Activated CD8-positive, alpha-beta memory T cell treated with anti-CD3 and anti-CD28 coated beads, Interleukin-2, amount 50 U/mL, for 1 hour (primary cell): ENCODE data around the gene CALCA.
"Not testable (repeated sequence)": the region's sequence is repeated elsewhere in the genome, so short reads cannot be mapped to it uniquely, and the experiment has no call there.

Experiments
- DNase-seq: peaks from one replicate; pipeline ENCODE4 v3.0.0-alpha.2; 2020; ENCODE audit errors: extremely low read depth

The CALCA gene, protein sequence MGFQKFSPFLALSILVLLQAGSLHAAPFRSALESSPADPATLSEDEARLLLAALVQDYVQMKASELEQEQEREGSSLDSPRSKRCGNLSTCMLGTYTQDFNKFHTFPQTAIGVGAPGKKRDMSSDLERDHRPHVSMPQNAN

DNA sequence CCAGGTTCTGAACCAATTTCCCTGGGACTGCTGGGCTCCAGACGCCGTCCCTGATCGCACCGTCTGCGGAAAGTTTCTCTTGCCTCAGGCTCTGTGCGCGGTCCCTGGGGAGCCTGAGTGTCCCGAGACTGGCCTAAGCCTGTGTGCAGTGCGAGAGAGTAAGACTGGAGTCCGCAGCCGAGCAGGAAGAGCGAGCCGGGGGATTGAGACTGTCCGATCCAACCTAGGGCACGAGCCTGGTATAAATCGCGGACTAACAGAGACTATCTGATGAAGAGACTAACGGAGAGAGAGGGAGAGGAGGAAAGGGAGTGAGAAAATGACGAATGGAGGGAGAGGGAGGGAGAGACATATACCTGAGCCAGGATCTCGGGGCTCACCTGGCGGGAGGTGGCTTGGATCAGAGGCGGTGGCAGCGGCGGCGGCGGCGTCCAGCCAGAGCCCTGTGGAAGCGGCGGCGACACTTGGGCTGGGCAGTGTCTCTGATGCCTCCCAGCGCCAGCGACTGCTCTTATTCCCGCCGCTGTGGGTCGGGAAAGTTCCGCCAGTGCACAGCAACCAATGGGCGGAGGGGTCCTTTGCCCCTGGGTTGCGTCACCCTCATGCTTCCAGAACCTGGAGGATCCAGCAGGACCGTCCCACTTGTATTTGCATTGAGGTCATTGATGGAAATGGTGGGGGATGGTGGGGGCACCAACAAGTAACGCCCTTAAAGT, at the start of gene CALCA:
Gene CALCA (minus strand): TSS at position 487 of the 716 bp plus-strand sequence. CDS start 1,159 bp downstream, outside the sequence.
- DNase-seq = no peak

DNA sequence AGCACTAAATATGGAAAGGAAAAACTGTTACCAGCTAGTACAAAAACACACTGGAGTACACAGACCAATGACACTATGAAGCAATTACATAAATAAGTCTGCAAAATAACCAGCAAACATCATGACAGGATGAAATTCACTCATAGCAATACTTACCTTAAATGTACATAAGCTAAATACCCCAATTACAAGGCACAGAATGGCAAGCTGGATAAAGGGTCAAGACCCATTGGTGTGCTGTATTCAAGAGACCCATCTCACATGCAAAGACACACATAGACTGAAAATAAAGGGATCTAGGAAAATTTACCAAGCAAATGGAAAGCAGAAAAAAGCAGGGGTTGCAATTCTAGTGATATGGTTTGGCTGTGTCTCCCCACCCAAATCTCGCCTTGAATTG, 44.0 kb upstream of the CALCA start:
- DNase-seq = no peak

DNA sequence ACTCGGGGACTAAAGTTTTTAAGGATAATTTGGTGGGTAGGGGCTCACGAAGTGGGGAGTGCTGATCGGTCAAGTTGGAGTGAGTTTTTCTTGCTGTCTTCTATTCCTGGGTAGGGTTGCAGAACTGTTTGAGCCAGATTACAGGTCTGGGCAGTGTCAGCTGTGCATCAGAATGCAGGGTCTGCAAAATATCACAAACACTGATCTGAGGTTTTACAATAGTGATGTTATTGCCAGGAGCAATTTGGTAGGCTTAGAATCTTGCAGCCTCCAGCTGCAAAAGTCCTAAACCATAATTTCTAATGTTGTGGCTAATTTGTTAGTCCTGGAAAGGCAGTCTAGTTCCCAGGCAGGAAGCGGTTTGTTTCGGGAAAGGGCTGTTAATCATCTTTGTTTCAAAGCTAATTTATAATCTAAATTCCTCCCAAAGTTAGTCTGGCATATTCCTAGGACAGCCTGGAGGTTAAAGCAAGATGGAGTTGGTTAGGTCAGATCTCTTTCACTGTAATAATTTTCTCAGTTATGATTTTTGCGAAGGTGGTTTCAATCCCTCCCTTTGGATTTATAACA, 39.7 kb upstream of the CALCA start:
- no peak for DNase-seq

DNA sequence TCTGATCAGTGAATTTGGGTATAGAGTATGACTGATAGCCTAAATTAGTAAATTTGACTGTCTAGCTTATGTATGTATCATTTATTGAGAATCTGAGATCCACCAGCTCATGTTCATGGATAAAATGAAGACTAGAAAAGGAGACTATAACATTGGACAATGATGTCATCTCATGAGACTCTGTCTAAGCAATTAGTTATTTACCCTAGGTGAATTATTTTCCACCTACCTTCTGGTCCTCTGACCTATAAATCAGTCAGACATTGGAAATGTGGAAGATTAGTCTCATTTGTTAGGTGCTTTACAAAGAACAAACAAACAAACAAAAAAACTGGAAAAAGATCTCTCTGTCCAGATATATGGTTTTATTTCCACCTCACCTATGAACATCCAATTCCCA, 38.7 kb upstream of the CALCA start:
- DNase-seq = no peak

DNA sequence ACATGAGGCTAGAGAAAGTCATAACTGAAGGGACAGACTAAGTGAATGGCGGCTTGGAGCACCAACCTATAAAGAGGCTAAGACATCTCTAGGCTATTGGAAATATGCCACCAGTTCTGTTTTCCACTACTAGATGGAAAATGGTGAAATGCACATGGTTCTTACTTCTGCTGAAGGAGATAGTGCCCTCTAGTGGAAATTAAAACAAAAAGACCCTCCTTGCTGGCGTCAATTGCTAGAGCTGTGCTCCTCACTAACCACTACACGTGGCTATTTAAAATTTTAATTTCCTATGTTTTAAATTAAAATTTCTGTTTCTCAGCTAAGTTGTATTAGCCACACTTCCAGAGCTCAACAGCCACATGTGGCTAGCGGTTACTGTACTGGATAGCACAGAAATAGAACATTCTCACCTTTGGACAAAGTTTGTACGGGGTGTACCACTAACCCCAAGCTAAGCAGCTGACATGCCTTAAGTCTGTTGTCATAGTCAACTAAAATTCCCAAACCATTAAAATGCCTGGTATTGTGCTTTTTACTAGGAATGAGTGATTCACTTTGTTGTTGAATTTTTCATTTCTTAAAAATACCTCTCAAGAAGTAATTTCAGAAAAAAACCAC, 34.1 kb upstream of the CALCA start:
- DNase-seq = no peak

DNA sequence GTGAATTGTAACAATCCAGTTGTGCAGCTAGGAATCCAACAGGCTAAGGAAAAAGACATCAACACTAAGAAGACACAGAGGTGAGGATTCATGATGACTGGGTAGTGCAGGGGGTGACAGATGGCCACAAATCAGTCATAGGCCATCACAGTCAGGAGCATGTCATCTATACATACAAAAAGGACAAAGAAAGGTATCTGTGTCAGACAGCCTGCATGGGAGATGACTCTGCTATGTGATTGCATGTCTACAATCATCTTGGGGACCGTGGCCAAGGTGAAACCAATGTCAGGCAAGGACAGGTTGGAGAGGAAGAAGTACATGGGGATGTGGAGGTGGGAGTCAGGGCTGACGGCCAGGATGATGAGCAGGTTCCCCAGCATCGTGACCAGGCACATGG, 16.0 kb upstream of the CALCA start:
- not testable (repeated sequence) for DNase-seq

DNA sequence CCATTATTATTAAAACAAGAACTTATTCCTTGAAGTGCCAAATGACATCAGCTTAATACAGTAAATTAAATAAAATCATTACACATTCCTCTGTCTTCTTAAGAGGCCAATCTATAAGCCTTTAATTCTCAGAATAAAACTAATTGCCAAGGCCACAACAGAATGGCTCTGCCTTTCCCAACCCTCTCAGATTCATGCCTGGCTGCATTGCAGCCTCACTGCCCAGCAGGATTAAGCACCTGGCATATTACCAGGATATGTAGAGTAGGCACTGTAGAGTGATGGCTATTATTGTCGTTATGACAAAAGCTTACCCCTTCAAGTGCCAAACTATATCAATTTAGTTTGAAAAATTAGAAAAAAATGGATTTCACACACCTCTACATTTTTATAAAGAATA, 9.4 kb upstream of the CALCA start:
- no peak for DNase-seq

DNA sequence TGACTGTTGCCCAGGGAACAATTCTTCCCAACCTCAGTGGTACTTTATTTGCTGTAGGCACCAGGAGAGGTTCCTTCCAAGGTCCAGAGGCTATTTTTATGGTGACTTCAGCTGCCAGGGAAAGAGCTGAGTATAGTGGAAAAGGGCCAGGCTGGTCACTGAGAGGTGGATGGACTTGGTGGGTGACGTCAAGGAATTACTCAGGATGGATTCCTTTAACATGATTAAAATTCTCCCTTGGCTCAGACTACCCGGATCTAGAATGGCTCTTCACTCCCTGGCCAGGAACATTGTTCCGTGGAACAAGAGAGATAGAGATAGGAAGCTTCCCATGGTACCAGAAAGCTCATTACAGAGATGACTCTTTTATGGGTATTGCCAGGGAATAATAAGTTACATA, 8.7 kb upstream of the CALCA start:
- no peak for DNase-seq

DNA sequence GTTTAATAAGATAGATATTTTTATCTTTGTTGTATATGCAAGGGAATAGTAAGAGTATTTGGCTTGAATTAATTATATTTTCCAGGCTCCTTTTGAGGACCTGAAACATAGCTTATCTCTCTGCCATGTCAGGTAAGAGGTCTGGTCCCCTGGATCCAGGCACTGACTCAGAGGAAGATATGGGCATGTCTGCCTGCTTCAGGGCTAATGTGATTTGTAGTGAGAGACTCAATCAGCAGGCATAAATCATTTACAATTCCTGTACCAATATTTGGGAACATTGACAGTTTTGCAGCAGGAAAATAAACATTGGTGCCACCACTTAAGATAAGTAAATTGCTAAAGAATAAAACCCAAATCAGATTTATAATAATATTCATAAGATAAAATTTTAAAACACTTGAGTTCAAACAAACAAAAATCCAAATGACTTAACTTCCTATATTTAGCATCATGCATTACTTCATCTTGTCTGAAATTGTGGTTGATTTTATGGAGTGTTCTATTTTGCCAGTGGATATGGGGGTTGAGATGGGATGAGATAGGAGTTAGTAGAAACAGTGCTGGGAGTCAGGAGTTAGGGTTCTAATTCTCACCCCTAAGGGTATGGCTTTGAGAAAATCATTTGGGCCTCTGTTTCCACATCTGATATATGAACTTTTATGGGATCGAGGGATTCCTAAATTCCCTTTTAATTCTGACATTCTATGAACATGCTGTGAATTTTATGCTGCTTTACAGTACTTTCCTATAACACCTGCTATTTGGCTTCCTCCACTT, 5.1 kb upstream of the CALCA start:
- no peak for DNase-seq

DNA sequence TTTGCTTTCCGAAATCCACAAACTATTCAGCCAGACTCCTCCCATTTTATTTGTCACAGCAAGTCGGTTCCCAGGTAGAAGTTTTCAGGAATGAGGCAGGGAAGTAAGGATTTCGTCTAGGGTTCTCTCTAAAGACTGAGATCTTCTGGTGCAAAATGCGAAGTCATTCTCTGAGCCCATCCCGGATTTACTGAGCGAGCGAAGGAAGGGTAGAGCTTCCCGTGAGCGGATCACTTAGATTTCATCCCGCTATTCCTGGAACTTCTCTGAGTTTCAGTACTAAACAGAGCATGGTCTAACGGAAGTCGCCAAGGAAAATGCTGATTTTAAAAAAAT, 3.1 kb upstream of the CALCA start:
- no peak for DNase-seq

DNA sequence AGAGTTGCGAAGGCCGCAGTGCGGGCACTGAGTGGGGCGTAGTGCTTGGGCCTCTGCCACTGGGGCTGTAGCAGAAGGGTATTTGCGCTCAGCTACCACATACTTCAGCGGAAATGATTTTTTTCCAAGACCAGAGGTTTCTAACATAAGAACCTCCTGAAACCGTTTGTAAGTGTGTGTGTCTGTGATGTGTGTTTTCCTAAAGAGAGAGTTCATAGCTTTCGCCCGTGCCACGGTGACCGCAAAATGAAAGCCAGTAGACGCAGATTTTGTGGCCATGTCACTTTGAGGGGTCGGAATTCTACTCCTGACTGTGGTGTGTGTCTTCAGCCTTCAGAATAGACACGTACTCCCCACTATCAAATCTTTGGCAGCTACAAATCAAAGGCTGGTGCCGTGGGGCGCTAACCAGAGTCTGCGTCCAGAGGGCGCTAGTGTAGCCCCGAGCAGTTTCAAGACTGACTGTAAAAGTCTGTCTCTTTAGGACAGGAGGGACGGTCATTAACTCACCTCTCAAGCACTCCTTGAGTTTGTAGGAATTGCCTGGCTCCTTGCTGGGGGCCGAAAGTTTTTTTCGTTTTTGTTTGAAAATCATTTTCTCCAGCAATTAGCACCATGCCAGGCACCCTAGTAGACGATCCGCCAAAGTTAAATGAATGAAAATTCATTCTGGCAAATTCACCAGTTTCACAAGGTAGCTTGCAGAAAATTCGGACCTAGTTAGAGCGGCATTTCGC, 2.5 kb upstream of the CALCA start:
- no peak for DNase-seq

DNA sequence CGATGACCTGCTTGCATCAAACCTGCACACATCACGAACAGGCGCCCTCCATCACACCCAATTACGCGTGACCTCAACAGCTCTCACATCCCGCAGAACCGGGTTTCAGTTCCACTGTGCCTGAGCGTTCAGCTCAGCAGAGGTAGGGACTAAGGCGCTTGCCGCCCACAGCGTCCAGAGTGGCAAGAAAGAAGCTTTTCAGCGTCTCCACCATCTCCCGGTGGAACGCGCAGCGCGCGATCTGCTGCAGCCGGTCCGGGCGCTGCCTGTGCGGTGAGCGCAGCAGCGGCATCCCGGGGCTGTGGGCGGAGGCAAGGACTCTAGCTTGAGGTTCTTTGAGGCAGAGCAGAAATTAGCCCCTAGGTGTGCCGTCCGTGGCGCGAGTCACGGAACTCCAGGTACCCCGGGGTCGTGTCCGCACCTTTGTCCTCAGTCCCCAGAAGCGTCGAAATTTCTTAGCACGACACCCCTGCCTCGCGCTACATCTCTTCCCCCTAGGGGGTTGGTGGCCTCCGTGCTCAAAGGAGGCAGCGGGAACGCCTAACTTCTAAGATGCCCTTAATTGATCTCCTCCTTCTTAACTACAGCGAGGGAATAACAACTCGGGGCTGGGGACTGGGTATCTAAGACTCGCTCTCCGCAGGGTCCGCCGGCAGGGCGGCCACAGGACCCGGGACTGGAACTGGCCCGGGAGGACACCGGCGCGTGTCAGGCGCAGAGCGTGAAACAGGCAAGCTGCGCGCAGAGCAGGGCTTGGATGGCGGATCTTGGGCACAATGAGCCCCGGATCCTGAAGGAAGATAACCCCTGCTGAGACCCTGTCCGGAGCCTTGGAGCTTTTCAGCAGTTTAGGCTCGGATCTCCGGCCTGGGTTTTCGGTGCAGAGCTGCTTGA, 1.7 kb upstream of the CALCA start:
- no peak for DNase-seq

DNA sequence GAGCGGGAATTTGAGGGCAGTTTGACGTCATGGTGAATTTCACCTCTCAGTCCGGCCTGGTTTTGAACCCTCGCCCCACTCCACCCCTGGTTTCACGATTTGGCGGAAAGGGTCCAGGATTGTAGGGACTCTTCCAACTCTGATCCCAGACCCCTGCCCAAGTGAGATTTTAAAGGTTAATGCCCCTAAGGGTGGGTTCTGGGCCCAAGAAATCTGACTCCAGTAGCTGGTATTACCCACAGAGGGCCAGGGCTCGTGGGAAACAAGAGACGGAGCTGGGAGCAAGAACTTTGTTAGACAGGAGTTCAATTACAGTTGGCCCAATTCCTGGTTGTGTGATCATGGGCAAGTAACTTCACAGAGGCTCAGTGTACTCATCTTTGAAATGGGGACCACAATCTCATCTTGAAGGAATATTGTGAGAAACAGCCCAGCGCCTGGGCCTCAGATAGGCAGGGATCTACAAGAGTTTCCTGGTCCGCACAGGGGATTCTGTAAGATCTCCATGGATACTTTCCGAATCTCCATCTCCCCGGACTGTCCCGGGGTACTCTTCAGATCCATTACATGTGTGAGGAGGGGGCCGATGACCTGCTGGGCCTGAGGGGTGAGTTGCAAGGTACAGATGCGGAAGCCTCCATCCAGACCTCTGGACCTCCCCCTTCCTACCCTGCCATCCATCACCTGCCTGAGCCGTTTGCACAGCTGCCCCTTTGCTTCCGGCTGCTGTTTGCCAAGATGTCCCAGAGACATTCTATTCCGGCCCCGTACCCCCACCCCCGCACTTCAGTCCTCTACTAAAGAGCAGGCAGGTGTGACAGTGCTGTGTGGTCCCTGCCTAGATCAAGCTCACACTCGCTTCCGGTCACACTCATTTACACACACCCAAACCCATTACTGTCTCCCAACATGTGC, 687 bp upstream of the CALCA start:
- no peak for DNase-seq

DNA sequence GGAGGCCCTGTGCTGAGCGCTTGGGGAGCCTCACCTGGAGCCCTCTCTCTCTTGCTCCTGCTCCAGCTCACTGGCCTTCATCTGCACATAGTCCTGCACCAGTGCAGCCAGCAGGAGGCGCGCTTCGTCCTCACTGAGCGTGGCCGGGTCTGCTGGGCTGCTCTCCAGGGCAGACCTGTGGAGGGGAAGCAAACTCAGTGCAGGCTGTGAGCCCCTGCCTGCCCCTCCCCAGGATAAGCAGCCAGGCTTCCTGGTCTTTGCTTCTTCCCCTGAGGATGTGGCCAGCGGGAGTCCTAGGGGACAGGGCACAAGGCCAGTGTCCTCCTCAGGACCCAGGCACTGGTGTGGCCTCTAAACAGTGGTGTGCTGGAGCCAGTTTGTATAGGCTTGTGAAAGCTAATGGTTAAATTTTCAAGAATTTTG, 2.2 kb downstream of the CALCA start:
- DNase-seq = no peak

DNA sequence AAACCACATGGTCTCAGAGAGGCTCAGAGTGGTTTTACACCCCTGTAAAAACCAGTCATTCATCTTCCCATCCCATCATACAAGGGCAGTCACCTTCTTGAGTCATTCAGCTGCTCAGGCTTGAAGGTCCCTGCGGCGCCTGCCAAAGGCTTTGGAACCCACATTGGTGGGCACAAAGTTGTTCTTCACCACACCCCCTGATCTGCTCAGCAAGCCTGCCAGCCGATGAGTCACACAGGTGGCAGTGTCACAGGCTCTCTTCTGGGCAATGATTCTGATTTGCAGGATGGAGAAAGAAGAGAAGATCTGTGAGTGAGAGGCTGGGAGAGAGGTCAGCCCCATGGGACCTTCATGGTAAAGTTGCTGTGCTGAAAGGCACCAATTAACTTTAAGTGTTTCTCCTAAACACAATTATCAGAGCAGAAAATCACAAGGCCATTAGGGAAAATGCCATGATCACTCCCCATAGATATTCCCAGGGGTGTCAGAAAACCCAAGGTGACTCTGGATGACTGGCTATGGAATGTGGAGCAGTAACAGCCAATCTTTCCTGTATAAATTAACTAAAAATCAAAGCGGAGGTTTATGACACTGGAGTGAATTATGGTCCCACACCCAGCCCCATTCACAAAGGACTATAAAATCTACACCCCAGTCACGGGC, 4.4 kb downstream of the CALCA start:
- no peak for DNase-seq

DNA sequence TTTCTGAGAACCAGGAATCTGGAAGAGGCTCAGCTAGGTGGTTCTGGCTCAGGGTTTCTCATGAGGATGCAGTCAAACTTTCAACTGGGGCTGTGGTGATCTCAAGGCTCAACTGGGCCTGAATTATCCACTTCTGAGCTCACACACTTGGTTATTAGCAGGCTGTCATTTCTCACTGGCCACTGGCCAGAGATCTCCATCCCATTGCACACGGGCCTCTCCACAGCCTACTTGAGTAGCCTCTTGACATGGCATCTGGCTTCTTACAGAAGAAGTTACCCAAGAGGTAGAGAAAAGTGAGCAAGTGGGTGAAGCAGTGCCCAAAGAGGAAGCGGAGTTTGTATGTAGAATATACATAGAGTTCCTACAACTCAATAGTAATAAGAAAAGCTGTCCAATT, 16.0 kb downstream of the CALCA start:
- DNase-seq = no peak

DNA sequence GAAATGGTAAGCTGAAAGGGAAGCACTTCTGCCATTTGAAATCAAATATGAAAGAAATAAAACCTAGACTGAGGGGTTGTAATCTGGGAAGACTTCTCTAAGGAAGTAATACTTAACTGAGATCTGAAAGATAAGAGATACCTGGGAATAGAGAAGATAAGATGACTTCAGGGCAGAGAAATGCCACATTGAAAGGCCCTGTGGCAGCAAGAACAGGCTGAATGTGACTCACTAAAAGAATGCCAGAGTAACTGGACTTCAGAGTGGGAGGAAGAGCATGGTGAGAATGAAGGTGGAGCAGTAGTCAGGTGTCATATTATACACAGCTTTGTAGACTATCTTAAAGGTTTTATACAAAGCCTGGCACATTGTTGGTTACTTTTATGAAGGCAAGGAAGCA, 17.6 kb downstream of the CALCA start:
- DNase-seq = no peak

DNA sequence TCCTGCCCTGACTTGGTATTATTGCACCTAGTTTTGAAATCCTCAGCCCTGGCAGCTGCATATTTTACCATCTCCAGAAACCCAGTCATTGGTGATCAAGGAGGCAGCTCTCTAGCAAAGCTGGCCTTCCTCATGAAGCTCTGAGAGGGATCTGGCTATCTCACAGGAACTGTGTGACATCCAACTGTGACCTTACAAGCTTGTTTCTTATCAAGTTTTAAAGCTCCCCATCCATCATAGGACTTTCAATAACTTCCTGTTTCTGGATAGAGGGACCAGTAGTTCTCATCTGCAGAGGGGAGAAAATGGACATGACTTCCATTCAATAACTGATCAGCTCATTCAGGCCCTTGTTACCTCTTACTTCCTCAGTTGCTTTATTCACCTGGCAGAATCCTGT, 18.2 kb downstream of the CALCA start:
- no peak for DNase-seq
